Natural killer cell (primary cell): ENCODE results near the gene KCTD3. TPM values are rescaled to one million over a fixed set of nuclear protein-coding genes. Genes with fewer than 3 reads are reported as not detected.

Experiments used
- ATAC-seq, 3 donors: fragments of 150-1000 bp in 2 of 3; fragments of 200-7000 bp in 1 of 3; cut with Tn5 transposase; 1 replicate in 1 of 3; 2 replicates in 2 of 3; pipeline ENCODE4 v1.10.0; 2021; ENCODE audit warnings: mild to moderate bottlenecking in 2 of 3, moderate library complexity in 2 of 3
- DNase-seq, 2 donors: peaks; one replicate each; pipeline versions ENCODE4 v3.0.0 to v3.0.0-alpha.2; 2013 to 2021; ENCODE audit warnings: mixed read lengths in 1 of 2
- H3K27ac ChIP-seq: one replicate; pipeline ENCODE4 v1.5.1; 2013; ENCODE audit warnings: mild to moderate bottlenecking, low read length
- H3K27me3 ChIP-seq: one replicate; pipeline ENCODE4 v1.6.1; 2013; ENCODE audit warnings: low read length; ENCODE audit not compliant: control insufficient read depth, insufficient read depth
- H3K36me3 ChIP-seq: one replicate; pipeline ENCODE4 v1.6.1; 2013; ENCODE audit warnings: low read length; ENCODE audit not compliant: control insufficient read depth, insufficient read depth
- H3K4me1 ChIP-seq: one replicate; pipeline ENCODE4 v1.6.1; 2013; ENCODE audit warnings: low read length; ENCODE audit not compliant: control insufficient read depth, insufficient read depth
- H3K4me3 ChIP-seq: one replicate; pipeline ENCODE4 v1.5.1; 2013; ENCODE audit warnings: low read length
- H3K9me3 ChIP-seq: one replicate; pipeline ENCODE4 v1.6.1; 2013; ENCODE audit warnings: low read length; ENCODE audit not compliant: control insufficient read depth, insufficient read depth
- H3K27ac Mint-ChIP-seq, 2 donors: one replicate each; pipeline ENCODE4 v1.8.0; 2022; ENCODE audit warnings: mild to moderate bottlenecking in 2 of 2, mixed read lengths in 2 of 2, moderate library complexity in 1 of 2
- H3K27me3 Mint-ChIP-seq, 2 donors: one replicate each; pipeline ENCODE4 v1.8.0; 2022; ENCODE audit warnings: low read depth in 2 of 2, mixed read lengths in 2 of 2
- H3K36me3 Mint-ChIP-seq: one replicate; pipeline ENCODE4 v1.8.0; 2022; ENCODE audit warnings: mixed read lengths
- H3K4me1 Mint-ChIP-seq, 2 donors: one replicate each; pipeline ENCODE4 v1.8.0; 2022; ENCODE audit warnings: mixed read lengths in 2 of 2
- H3K4me3 Mint-ChIP-seq: one replicate; pipeline ENCODE4 v1.8.0; 2022; ENCODE audit warnings: mild to moderate bottlenecking, moderate library complexity, mixed read lengths
- H3K9me3 Mint-ChIP-seq, 2 donors: one replicate each; pipeline ENCODE4 v1.8.0; 2022; ENCODE audit warnings: mixed read lengths in 2 of 2
- WGBS: methylation state at CpG from one replicate; pipeline ENCODE4 v1.1.7; 2013; ENCODE audit warnings: missing lambda C conversion rate; ENCODE audit not compliant: insufficient coverage; 5-methylcytosine and 5-hydroxymethylcytosine counted together
- intact Hi-C: fragments of 100-400 bp; cut with micrococcal nuclease; formaldehyde crosslinking; loops from one replicate; pipeline ENCODE4 v1.14.2; 2022
- total RNA-seq, 4 donors: library from RNA; stranded (reverse); fragments of 120-200 nt in 1 of 4; gene quantifications; one replicate each; pipeline versions ENCODE4 v1.2.3 to v1.2.4, GENCODE V29; 2013 to 2022
- TF ChIP-seq, protein P1 (sequence below): fragments of 200-600 bp; IDR thresholded peaks from one replicate; pipeline ENCODE4 v1.8.0; 2022; ENCODE audit warnings: antibody characterized with exemption

KCTD3 gene
- total RNA-seq, 3 donors from 2014 or later (not counting 1 experiment from before 2014, with no cell fraction given) = 2.1 to 4.5 (median 3.1) TPM

GRCh38 chr1:215637041-215637573 is 70.0 kb downstream of the KCTD3 start:
- 81% methylated on average over 7 of the region's 7 CpGs for WGBS
- Mint-ChIP-seq H3K4me3 (no peak overlapping the region), H3K27me3 (no peaks in the 10 kb centered on the region), H3K27ac (no peak overlapping the region), H3K36me3 (no peaks in the 10 kb centered on the region), H3K9me3 (peaks cover 0 to 6% of the 10 kb centered on the region in 2 donors), H3K4me1 (no peaks in the 10 kb centered on the region)
- no peaks in the 10 kb centered on the region for H3K4me1 ChIP-seq
- no peak overlapping the region for H3K27ac ChIP-seq
- ATAC-seq (no peak), DNase-seq (no peak)
- H3K27me3 ChIP-seq = no peaks in the 10 kb centered on the region
- no peak overlapping the region for H3K4me3 ChIP-seq
- TF ChIP-seq, protein P1, sequence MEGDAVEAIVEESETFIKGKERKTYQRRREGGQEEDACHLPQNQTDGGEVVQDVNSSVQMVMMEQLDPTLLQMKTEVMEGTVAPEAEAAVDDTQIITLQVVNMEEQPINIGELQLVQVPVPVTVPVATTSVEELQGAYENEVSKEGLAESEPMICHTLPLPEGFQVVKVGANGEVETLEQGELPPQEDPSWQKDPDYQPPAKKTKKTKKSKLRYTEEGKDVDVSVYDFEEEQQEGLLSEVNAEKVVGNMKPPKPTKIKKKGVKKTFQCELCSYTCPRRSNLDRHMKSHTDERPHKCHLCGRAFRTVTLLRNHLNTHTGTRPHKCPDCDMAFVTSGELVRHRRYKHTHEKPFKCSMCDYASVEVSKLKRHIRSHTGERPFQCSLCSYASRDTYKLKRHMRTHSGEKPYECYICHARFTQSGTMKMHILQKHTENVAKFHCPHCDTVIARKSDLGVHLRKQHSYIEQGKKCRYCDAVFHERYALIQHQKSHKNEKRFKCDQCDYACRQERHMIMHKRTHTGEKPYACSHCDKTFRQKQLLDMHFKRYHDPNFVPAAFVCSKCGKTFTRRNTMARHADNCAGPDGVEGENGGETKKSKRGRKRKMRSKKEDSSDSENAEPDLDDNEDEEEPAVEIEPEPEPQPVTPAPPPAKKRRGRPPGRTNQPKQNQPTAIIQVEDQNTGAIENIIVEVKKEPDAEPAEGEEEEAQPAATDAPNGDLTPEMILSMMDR = no peak
- intact Hi-C loops = no loop called here
- no peaks in the 10 kb centered on the region for H3K9me3 ChIP-seq
- H3K36me3 ChIP-seq = no peaks in the 10 kb centered on the region

DNA sequence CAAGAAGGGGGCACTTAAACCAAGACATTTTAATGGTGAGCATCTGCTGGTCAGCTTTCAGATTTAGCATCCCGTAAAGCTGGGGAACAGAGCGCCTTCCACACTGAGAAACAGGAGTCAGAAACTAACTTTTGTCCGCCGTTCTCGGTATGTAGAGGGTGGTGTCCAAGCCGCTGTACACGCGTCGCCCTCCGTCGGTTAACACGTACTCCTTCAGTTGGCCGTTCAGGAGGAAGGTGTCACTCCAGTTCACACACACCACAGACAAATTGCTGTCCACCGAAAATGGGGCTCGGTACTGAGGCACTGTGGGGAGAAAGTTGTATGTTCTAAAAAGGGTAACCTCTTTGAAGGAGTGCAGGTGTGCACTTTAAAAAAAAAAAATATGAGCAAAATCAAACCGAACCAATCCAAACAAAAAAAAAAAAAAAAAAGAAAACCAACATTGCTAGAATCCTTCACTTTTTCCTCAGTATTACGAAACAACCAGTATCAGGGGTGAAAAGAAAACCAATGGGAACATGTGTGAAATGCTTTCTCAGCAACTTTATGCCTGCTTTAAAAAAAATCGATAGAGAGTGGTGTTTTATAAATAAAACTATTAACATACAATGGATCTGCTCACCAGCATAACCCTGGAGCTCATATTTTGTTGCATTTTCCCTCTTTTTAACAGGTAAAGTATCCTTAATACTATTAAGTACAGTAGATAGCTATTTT is 73.5 kb downstream of the KCTD3 start:
- no peak for DNase-seq
- H3K4me3 ChIP-seq = no peak overlapping the region
- WGBS = 98% methylated on average over 9 of the region's 18 CpGs
- peaks cover 6 to 11% of the 10 kb centered on the region in 2 donors for H3K9me3 Mint-ChIP-seq
- TF ChIP-seq, protein P1 = no peak
- no peaks in the 10 kb centered on the region for H3K27me3 Mint-ChIP-seq
- ATAC-seq = no peak
- no peaks in the 10 kb centered on the region for H3K9me3 ChIP-seq
- intact Hi-C loops = no loop called here
- no peak overlapping the region for H3K27ac Mint-ChIP-seq
- no peak overlapping the region for H3K4me3 Mint-ChIP-seq
- H3K27me3 ChIP-seq = no peaks in the 10 kb centered on the region
- H3K36me3 ChIP-seq = no peaks in the 10 kb centered on the region
- H3K36me3 Mint-ChIP-seq = no peaks in the 10 kb centered on the region
- no peak overlapping the region for H3K27ac ChIP-seq
- H3K4me1 Mint-ChIP-seq = no peaks in the 10 kb centered on the region
- H3K4me1 ChIP-seq = no peaks in the 10 kb centered on the region

DNA sequence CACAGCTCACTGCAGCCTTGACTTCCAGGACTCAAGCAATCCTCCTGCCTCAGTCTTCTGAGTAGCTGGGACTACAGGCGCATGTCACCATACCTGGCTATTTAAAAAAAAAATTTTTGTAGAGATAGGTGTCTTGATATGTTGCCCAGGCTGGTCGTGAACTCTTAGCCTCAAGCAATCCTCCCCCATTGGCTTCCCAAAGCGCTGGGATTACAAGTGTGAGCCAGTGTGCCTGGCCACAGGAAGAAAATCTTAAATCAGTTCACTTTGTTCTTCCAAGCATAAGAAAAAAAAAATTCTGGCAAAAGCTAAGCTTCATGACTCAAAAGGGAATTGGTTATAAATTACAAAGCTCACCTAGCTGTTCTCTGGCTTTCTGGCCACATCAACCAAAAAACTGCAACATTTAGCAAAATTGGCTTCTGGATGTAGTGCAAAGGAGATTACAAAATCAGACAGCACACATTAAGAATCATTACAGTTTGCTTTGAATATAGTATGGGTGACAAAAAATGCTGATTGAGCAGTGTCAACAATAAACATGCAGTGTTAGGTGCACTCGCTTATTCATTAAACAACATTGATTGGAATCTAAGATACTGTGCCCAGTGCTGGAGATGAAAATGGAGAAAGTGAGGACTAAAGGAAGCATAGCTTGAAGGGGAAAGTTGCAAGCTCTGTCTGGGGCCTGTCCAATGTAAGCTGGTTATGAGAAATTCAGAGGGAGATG is 76.7 kb downstream of the KCTD3 start:
- no peaks in the 10 kb centered on the region for H3K36me3 Mint-ChIP-seq
- Histone ChIP-seq H3K27ac (no peak overlapping the region), H3K4me3 (no peak overlapping the region), H3K36me3 (no peaks in the 10 kb centered on the region), H3K4me1 (no peaks in the 10 kb centered on the region), H3K9me3 (peaks cover 2% of the 10 kb centered on the region), H3K27me3 (no peaks in the 10 kb centered on the region)
- DNase-seq = no peak
- no peak for ATAC-seq
- no peak overlapping the region for H3K27ac Mint-ChIP-seq
- WGBS = 83% methylated on average over 3 of the region's 4 CpGs
- H3K4me1 Mint-ChIP-seq = no peaks in the 10 kb centered on the region
- peaks cover 6 to 11% of the 10 kb centered on the region in 2 donors for H3K9me3 Mint-ChIP-seq
- TF ChIP-seq, protein P1 = no peak
- intact Hi-C loops = no loop called here
- H3K27me3 Mint-ChIP-seq = no peaks in the 10 kb centered on the region
- H3K4me3 Mint-ChIP-seq = no peak overlapping the region
